ENCODE measurements around the gene PHAF1.
A peak's percentile ranks its signal among the peaks of the same experiment; 100 is the strongest.

PHAF1 gene

GRCh38 chr16:67151431-67152097, 41.8 kb downstream of the PHAF1 start:
- no peaks in the 10 kb centered on the region for H3K36me3 ChIP-seq (ENCODE audit: insufficient read depth, low read length)
- DNase-seq (ENCODE audit: low read depth, low spot score): no peak
- TF ChIP-seq EZH2 (IDR thresholded peaks at IDR 0.05): no peak
- TF ChIP-seq POLR2AphosphoS5 (IDR thresholded peaks at IDR 0.05; ENCODE audit: borderline replicate concordance, low read depth, low read length): no peak
- TF ChIP-seq FOXP2 (optimal IDR thresholded peaks at IDR 0.05; ENCODE audit: control extremely low read depth, extremely low read length, insufficient read depth): no peak
- no peak overlapping the region for H3K27ac ChIP-seq
- peak overlapping the region; percentile 79 for H3K4me3 ChIP-seq
- no peaks in the 10 kb centered on the region for H3K9me3 ChIP-seq (ENCODE audit: low read depth, low read length)
- no peak overlapping the region for H3K9ac ChIP-seq (ENCODE audit: insufficient read length)

- no peak for TF ChIP-seq FOXP2 (optimal IDR thresholded peaks at IDR 0.05; ENCODE audit: control extremely low read depth, extremely low read length, insufficient read depth)
- TF ChIP-seq POLR2AphosphoS5 (IDR thresholded peaks at IDR 0.05; ENCODE audit: borderline replicate concordance, low read depth, low read length): no peak
- TF ChIP-seq EZH2 (IDR thresholded peaks at IDR 0.05): no peak
- no peak overlapping the region for H3K27ac ChIP-seq
- H3K4me3 ChIP-seq: peak overlapping the region; percentile 33; the same call in 1 of the 2 replicates
- no peaks in the 10 kb centered on the region for H3K36me3 ChIP-seq (ENCODE audit: insufficient read depth, low read length)
- no peak for DNase-seq (ENCODE audit: low read depth, low spot score)
- H3K9me3 ChIP-seq (ENCODE audit: low read depth, low read length): no peaks in the 10 kb centered on the region
- H3K9ac ChIP-seq (ENCODE audit: insufficient read length): no peak overlapping the region
Observed at GRCh38 chr16:67154578-67155294, 45.0 kb downstream of the PHAF1 start.

GRCh38 chr16:67155295-67156142, 45.8 kb downstream of the PHAF1 start:
- Histone ChIP-seq H3K9me3 (ENCODE audit: low read depth, low read length) (no peaks in the 10 kb centered on the region), H3K4me3 (peak overlapping the region; percentile 33; the same call in 1 of the 2 replicates), H3K36me3 (ENCODE audit: insufficient read depth, low read length) (no peaks in the 10 kb centered on the region), H3K9ac (ENCODE audit: insufficient read length) (no peak overlapping the region), H3K27ac (no peak overlapping the region)
- no peak for DNase-seq (ENCODE audit: low read depth, low spot score)
- TF ChIP-seq POLR2AphosphoS5 (IDR thresholded peaks at IDR 0.05; ENCODE audit: borderline replicate concordance, low read depth, low read length) (no peak), FOXP2 (optimal IDR thresholded peaks at IDR 0.05; ENCODE audit: control extremely low read depth, extremely low read length, insufficient read depth) (no peak), EZH2 (IDR thresholded peaks at IDR 0.05) (no peak)

GRCh38 chr16:67156143-67156844, 46.6 kb downstream of the PHAF1 start:
- Histone ChIP-seq H3K9ac (ENCODE audit: insufficient read length) (no peak overlapping the region), H3K36me3 (ENCODE audit: insufficient read depth, low read length) (no peaks in the 10 kb centered on the region), H3K9me3 (ENCODE audit: low read depth, low read length) (no peaks in the 10 kb centered on the region), H3K27ac (no peak overlapping the region), H3K4me3 (no peak overlapping the region)
- TF ChIP-seq POLR2AphosphoS5 (IDR thresholded peaks at IDR 0.05; ENCODE audit: borderline replicate concordance, low read depth, low read length) (no peak), EZH2 (IDR thresholded peaks at IDR 0.05) (no peak), FOXP2 (optimal IDR thresholded peaks at IDR 0.05; ENCODE audit: control extremely low read depth, extremely low read length, insufficient read depth) (no peak)
- DNase-seq (ENCODE audit: low read depth, low spot score): no peak

GRCh38 chr16:67157106-67157748, 47.5 kb downstream of the PHAF1 start:
- DNase-seq (ENCODE audit: low read depth, low spot score): no peak
- H3K4me3 ChIP-seq: no peak overlapping the region
- TF ChIP-seq POLR2AphosphoS5 (IDR thresholded peaks at IDR 0.05; ENCODE audit: borderline replicate concordance, low read depth, low read length) (no peak), FOXP2 (optimal IDR thresholded peaks at IDR 0.05; ENCODE audit: control extremely low read depth, extremely low read length, insufficient read depth) (no peak), EZH2 (IDR thresholded peaks at IDR 0.05) (no peak)

GRCh38 chr16:67157892-67158635, 48.3 kb downstream of the PHAF1 start:
- DNase-seq (ENCODE audit: low read depth, low spot score): no peak
- Histone ChIP-seq H3K27ac (no peak overlapping the region), H3K36me3 (ENCODE audit: insufficient read depth, low read length) (no peaks in the 10 kb centered on the region), H3K9ac (ENCODE audit: insufficient read length) (no peak overlapping the region), H3K4me3 (no peak overlapping the region), H3K9me3 (ENCODE audit: low read depth, low read length) (no peaks in the 10 kb centered on the region)
- no peak for TF ChIP-seq EZH2 (IDR thresholded peaks at IDR 0.05)
- no peak for TF ChIP-seq FOXP2 (optimal IDR thresholded peaks at IDR 0.05; ENCODE audit: control extremely low read depth, extremely low read length, insufficient read depth)
- no peak for TF ChIP-seq POLR2AphosphoS5 (IDR thresholded peaks at IDR 0.05; ENCODE audit: borderline replicate concordance, low read depth, low read length)

More at GRCh38 chr16:67157106-67157748, 47.5 kb downstream of the PHAF1 start:
- no peaks in the 10 kb centered on the region for H3K36me3 ChIP-seq (ENCODE audit: insufficient read depth, low read length)
- no peak overlapping the region for H3K27ac ChIP-seq
- no peaks in the 10 kb centered on the region for H3K9me3 ChIP-seq (ENCODE audit: low read depth, low read length)
- no peak overlapping the region for H3K9ac ChIP-seq (ENCODE audit: insufficient read length)
